Endodermal cell (in vitro differentiated cells): Measurements from ENCODE around the gene NEB. TPM values are rescaled to one million over a fixed set of nuclear protein-coding genes. Genes with fewer than 3 reads are reported as not detected.
"Not testable (repeated sequence)": the region's sequence is repeated elsewhere in the genome, so short reads cannot be mapped to it uniquely, and the experiment has no call there.

Source experiments
- DNase-seq: peaks from one replicate; pipeline ENCODE4 v3.0.0-alpha.2; 2017
- H3K27ac ChIP-seq: 2 replicates; pipeline ENCODE4 v1.5.1; 2013; ENCODE audit warnings: mild to moderate bottlenecking, low read depth, low read length, moderate library complexity
- H3K27me3 ChIP-seq: 2 replicates; pipeline ENCODE4 v1.6.1; 2013; ENCODE audit warnings: mild to moderate bottlenecking, low read length, moderate library complexity; ENCODE audit not compliant: insufficient read depth, control insufficient read depth, poor library complexity, severe bottlenecking
- H3K36me3 ChIP-seq: 2 replicates; pipeline ENCODE4 v1.7.0; 2013; ENCODE audit warnings: mild to moderate bottlenecking, low read length, moderate library complexity; ENCODE audit not compliant: control insufficient read depth, insufficient read depth
- H3K4me1 ChIP-seq: one replicate; pipeline ENCODE4 v1.7.0; 2013; ENCODE audit warnings: low read length; ENCODE audit not compliant: control insufficient read depth, insufficient read depth
- H3K4me3 ChIP-seq: 2 replicates; pipeline ENCODE4 v1.5.1; 2013; ENCODE audit warnings: mild to moderate bottlenecking, low read length, moderate library complexity
- H3K9ac ChIP-seq: 2 replicates; pipeline ENCODE4 v1.6.1; 2013; ENCODE audit warnings: mild to moderate bottlenecking, low read length, moderate library complexity; ENCODE audit not compliant: poor library complexity, severe bottlenecking; ENCODE audit errors: extremely low read depth
- H3K9me3 ChIP-seq: 2 replicates; pipeline ENCODE4 v1.6.1; 2013; ENCODE audit warnings: mild to moderate bottlenecking, low read length, moderate library complexity; ENCODE audit not compliant: control insufficient read depth
- H3K27ac Mint-ChIP-seq: 2 replicates; pipeline ENCODE4 v1.8.0; 2020; ENCODE audit warnings: mixed read lengths
- H3K27me3 Mint-ChIP-seq: 2 replicates; pipeline ENCODE4 v1.8.0; 2021; ENCODE audit warnings: mild to moderate bottlenecking, mixed read lengths; ENCODE audit not compliant: insufficient read depth
- H3K36me3 Mint-ChIP-seq: 2 replicates; pipeline ENCODE4 v1.8.0; 2020; ENCODE audit warnings: low read depth, mixed read lengths
- H3K4me1 Mint-ChIP-seq: 2 replicates; pipeline ENCODE4 v1.8.0; 2020; ENCODE audit warnings: mixed read lengths
- H3K4me3 Mint-ChIP-seq: 2 replicates; pipeline ENCODE4 v1.8.0; 2020; ENCODE audit warnings: mild to moderate bottlenecking, moderate library complexity, mixed read lengths
- H3K9me3 Mint-ChIP-seq: 2 replicates; pipeline ENCODE4 v1.8.0; 2020; ENCODE audit warnings: mild to moderate bottlenecking, mixed read lengths
- whole genome bisulfite sequencing, 2 experiments: methylation state at CpG; one replicate each; pipeline versions ENCODE4 v1.1.5 to v1.1.7; 2013; ENCODE audit warnings: missing lambda C conversion rate in 2 of 2, mixed read lengths in 1 of 2; ENCODE audit not compliant: insufficient coverage in 1 of 2, insufficient read length in 1 of 2; 5-methylcytosine and 5-hydroxymethylcytosine counted together
- total RNA-seq, 2 donors: library from RNA; stranded (reverse); fragmentation: NEBNext Ultra II Directional in 1 of 2; extraction: Animal tissue kit (Norgen Biotek cat#: 25700) in 1 of 2; gene quantifications; 2 replicates in 1 of 2; 3 replicates in 1 of 2; pipeline ENCODE4 v1.2.1, GENCODE V29; 2021
- TF ChIP-seq, protein P1 (sequence below): fragments of 200-600 bp; sonication (generic); conservative IDR thresholded peaks from 2 replicates; pipeline ENCODE4 v1.5.0; 2021; ENCODE audit warnings: antibody characterized with exemption, mild to moderate bottlenecking

NEB gene
- total RNA-seq, 2 donors from 2014 or later: 4.4 to 5.4 TPM

- H3K27ac ChIP-seq: no peak overlapping the region
- no peak overlapping the region for H3K4me3 ChIP-seq
- Mint-ChIP-seq H3K4me1 (no peaks in the 10 kb centered on the region), H3K9me3 (no peaks in the 10 kb centered on the region), H3K27me3 (no peaks in the 10 kb centered on the region), H3K4me3 (no peak overlapping the region), H3K27ac (no peak overlapping the region), H3K36me3 (no peaks in the 10 kb centered on the region)
- TF ChIP-seq, protein P1, sequence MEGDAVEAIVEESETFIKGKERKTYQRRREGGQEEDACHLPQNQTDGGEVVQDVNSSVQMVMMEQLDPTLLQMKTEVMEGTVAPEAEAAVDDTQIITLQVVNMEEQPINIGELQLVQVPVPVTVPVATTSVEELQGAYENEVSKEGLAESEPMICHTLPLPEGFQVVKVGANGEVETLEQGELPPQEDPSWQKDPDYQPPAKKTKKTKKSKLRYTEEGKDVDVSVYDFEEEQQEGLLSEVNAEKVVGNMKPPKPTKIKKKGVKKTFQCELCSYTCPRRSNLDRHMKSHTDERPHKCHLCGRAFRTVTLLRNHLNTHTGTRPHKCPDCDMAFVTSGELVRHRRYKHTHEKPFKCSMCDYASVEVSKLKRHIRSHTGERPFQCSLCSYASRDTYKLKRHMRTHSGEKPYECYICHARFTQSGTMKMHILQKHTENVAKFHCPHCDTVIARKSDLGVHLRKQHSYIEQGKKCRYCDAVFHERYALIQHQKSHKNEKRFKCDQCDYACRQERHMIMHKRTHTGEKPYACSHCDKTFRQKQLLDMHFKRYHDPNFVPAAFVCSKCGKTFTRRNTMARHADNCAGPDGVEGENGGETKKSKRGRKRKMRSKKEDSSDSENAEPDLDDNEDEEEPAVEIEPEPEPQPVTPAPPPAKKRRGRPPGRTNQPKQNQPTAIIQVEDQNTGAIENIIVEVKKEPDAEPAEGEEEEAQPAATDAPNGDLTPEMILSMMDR: no peak
- no peaks in the 10 kb centered on the region for H3K9me3 ChIP-seq
- no peak for DNase-seq
- H3K4me1 ChIP-seq: no peaks in the 10 kb centered on the region
- 93 to 94% methylated on average over 3 to 5 of the region's 5 CpGs for WGBS, 2 experiments
- H3K27me3 ChIP-seq: no peaks in the 10 kb centered on the region
- H3K36me3 ChIP-seq: no peaks in the 10 kb centered on the region
- H3K9ac ChIP-seq: no peak overlapping the region
Observed at GRCh38 chr2:151567006-151567405, 167.3 kb downstream of the NEB start.

DNA sequence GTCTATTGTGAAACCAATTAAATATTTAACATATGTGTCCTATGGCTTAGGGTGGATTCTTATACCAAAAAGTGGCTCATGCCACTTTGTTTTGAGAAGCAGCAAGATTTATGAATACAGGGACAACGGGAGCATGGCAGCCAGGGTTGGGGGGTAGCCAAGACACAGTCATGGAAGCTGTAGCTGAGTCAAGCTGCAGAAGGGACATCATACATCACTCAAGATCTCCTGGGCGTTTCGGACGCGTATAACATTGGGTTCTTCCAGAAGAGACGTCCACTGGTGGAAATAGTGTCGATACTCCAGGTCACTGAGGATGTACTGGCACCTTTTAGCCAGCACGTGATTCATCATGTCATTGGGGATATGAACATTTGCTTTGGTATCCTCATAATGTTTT is 171.9 kb downstream of the NEB start:
- WGBS, 2 experiments: 90 to 97% methylated on average over 8 of the region's 8 CpGs
- no peak overlapping the region for H3K27ac Mint-ChIP-seq
- H3K36me3 ChIP-seq: no peaks in the 10 kb centered on the region
- no peak overlapping the region for H3K9ac ChIP-seq
- no peak for DNase-seq
- H3K4me1 ChIP-seq: no peaks in the 10 kb centered on the region
- H3K27me3 Mint-ChIP-seq: no peaks in the 10 kb centered on the region
- TF ChIP-seq, protein P1: no peak
- no peaks in the 10 kb centered on the region for H3K27me3 ChIP-seq
- H3K4me3 Mint-ChIP-seq: no peak overlapping the region
- no peaks in the 10 kb centered on the region for H3K9me3 ChIP-seq
- peaks cover 4% of the 10 kb centered on the region for H3K36me3 Mint-ChIP-seq
- H3K4me1 Mint-ChIP-seq: no peaks in the 10 kb centered on the region
- H3K27ac ChIP-seq: no peak overlapping the region
- H3K9me3 Mint-ChIP-seq: no peaks in the 10 kb centered on the region
- no peak overlapping the region for H3K4me3 ChIP-seq

GRCh38 chr2:151560289-151560688 is 174.0 kb downstream of the NEB start:
- no peak overlapping the region for H3K27ac ChIP-seq
- H3K9me3 Mint-ChIP-seq: no peaks in the 10 kb centered on the region

GRCh38 chr2:151559431-151559830 is 174.8 kb downstream of the NEB start:
- H3K27me3 Mint-ChIP-seq, H3K27ac ChIP-seq, H3K9ac ChIP-seq, H3K9me3 Mint-ChIP-seq, H3K36me3 Mint-ChIP-seq, DNase-seq, H3K36me3 ChIP-seq, H3K4me1 Mint-ChIP-seq, H3K9me3 ChIP-seq, H3K4me1 ChIP-seq, H3K27me3 ChIP-seq, H3K4me3 Mint-ChIP-seq, H3K4me3 ChIP-seq, H3K27ac Mint-ChIP-seq: not testable (repeated sequence)
- WGBS, 2 experiments: 100% methylated on average over 2 of the region's 2 CpGs; no CpG with 5 or more reads in 1 of the 2 experiments

More at GRCh38 chr2:151560289-151560688, 174.0 kb downstream of the NEB start:
- no peak overlapping the region for H3K27ac Mint-ChIP-seq
- TF ChIP-seq, protein P1: no peak
- Histone ChIP-seq H3K9me3 (no peaks in the 10 kb centered on the region), H3K9ac (no peak overlapping the region), H3K4me1 (no peaks in the 10 kb centered on the region), H3K36me3 (no peaks in the 10 kb centered on the region), H3K27me3 (no peaks in the 10 kb centered on the region), H3K4me3 (no peak overlapping the region)
- H3K27me3 Mint-ChIP-seq: no peaks in the 10 kb centered on the region
- H3K4me3 Mint-ChIP-seq: no peak overlapping the region
- no peak for DNase-seq
- H3K4me1 Mint-ChIP-seq: no peaks in the 10 kb centered on the region
- 60 to 84% methylated on average over 3 of the region's 3 CpGs for WGBS, 2 experiments
- H3K36me3 Mint-ChIP-seq: peaks cover 4% of the 10 kb centered on the region

DNA sequence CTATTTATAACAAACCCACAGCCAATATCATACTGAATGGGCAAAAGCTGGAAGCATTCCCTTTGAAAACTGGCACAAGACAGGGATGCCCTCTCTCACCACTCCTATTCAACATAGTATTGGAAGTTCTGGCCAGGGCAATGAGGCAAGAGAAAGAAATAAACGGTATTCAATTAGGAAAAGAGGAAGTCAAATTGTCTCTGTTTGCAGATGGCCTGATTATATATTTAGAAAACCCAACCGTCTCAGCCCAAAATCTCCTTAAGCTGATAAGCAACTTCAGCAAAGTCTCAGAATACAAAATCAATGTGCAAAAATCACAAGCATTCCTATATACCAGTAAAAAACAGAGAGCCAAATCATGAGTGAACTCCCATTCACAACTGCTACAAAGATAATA is 176.4 kb downstream of the NEB start:
- not testable (repeated sequence) for H3K4me1 Mint-ChIP-seq, H3K36me3 ChIP-seq, H3K4me1 ChIP-seq, H3K4me3 Mint-ChIP-seq, H3K27me3 Mint-ChIP-seq, H3K9me3 ChIP-seq, H3K9me3 Mint-ChIP-seq, H3K27me3 ChIP-seq, H3K27ac Mint-ChIP-seq, H3K36me3 Mint-ChIP-seq, H3K9ac ChIP-seq, H3K4me3 ChIP-seq, H3K27ac ChIP-seq, DNase-seq
- 92 to 100% methylated on average over 1 to 2 of the region's 2 CpGs for WGBS, 2 experiments
